Measurements from ENCODE around the gene MFSD11.
"Not testable (repeated sequence)": the region's sequence is repeated elsewhere in the genome, so short reads cannot be mapped to it uniquely, and the experiment has no call there.

Gene MFSD11

GRCh38 chr17:76725580-76726230 is 12.2 kb upstream of the MFSD11 start:
- DNase-seq (ENCODE audit: extremely low spot score, insufficient read length, low read depth) (peak; percentile 53), FAIRE-seq (peak; percentile 67)

- DNase-seq (ENCODE audit: extremely low spot score, insufficient read length, low read depth) = peak; percentile 86
Observed at GRCh38 chr17:76726231-76726775, 11.6 kb upstream of the MFSD11 start, which contains the start of gene JMJD6. Gene JMJD6 (minus strand): TSS chr17:76726606. CDS start chr17:76726475, 131 bp downstream.

GRCh38 chr17:76726776-76727718 is 10.9 kb upstream of the MFSD11 start, which contains the start of gene METTL23:
Gene METTL23 (plus strand): TSS chr17:76726839. CDS start chr17:76729711, 2,872 bp downstream.
- peak; percentile 69 for FAIRE-seq
- DNase-seq (ENCODE audit: extremely low spot score, insufficient read length, low read depth) = peak; percentile 49

More at GRCh38 chr17:76726231-76726775, 11.6 kb upstream of the MFSD11 start, which contains the start of gene JMJD6:
- peak; percentile 90 for FAIRE-seq

DNA sequence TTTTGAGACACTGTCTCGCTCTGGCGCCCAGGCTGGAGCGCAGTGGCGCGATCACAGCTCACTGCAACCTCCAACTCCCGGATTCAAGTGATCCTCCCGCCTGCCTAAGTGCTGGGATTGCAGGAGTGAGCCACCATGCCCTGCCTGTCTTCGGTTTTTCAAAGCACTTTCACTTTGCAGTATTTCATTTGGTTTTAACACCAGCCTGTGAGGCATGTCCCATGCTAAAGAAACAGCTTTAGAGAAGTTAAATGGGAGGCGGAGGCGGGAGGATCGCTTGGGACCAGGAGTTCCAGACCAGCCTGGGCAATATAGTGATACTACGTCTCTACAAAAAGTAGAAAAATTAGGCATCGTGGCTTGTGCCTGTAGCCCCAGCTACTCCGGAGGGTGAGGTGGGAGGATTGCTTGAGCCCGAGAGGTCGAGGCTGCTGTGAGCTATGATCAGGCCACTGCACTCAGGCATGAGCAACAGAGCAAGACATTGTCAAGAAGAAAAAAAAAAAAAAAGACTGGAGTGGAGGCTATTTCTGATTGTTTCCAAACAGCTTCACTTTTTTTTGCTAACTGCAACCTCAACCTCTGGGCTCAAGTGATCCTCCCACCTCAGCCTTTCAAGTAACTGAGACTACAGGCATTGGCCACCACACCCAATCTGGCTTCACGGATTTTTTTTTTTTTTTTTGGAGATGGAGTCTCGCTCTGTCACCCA is 10.0 kb upstream of the MFSD11 start:
- peak; percentile 58 for FAIRE-seq

GRCh38 chr17:76731800-76732733 is 5.9 kb upstream of the MFSD11 start:
- not testable (repeated sequence) for FAIRE-seq

More for the DNA sequence above, 10.0 kb upstream of the MFSD11 start:
- DNase-seq (ENCODE audit: extremely low spot score, insufficient read length, low read depth) = no peak

GRCh38 chr17:76732734-76733617 is 4.9 kb upstream of the MFSD11 start:
- FAIRE-seq = no peak
- DNase-seq (ENCODE audit: extremely low spot score, insufficient read length, low read depth) = no peak

More at GRCh38 chr17:76731800-76732733, 5.9 kb upstream of the MFSD11 start:
- not testable (repeated sequence) for DNase-seq (ENCODE audit: extremely low spot score, insufficient read length, low read depth)

DNA sequence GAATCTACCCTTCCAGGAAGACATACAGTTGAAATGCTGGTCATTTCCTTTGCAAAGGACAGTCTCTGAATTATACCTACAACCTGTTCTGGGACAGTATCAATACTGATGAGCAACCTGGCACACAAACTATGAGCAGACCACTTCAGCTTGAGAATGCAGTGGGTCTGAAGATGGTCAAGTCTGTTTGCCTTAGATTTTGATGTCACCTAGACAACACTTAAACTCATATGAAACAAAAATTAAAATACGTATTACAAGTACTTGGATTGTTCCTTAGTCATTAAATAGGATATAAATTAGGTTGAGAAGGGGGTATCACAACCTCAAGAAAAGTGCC is 4.3 kb upstream of the MFSD11 start:
- no peak for FAIRE-seq
- no peak for DNase-seq (ENCODE audit: extremely low spot score, insufficient read length, low read depth)

DNA sequence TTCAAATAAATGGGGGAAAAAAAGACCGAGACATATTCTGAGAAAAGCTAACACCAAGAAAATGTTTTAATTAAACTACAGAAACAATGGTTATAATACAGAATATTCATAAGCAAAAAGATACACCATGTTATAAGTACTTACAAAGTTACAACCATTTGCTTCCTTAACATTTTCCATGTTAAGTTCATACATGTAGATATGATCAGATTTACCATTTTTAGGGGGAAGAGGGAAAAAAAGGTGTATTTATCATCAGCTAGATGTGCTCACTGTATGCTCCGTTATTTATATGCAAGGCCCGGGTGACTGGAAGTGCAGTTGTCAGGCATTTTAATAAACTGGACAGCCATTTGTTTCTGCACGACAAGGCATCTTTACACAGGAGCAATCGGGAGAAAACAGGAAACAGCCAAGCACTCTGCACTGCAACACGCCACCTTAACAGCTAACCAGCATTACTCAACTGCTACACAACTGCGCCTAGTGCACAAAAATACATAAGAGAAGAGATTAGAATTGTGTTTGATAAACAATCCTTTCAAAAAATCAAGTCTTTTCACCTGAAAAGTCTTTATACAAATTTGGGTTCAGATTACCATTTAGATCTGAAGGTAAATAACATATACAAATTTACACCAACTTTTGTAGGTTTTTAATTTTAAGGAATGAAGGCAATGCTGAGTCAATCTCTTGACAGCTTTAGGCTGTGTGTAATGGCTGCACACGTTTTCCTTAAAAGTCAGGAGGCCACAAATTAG is 3.7 kb upstream of the MFSD11 start:
- DNase-seq (ENCODE audit: extremely low spot score, insufficient read length, low read depth) (no peak), FAIRE-seq (no peak)

GRCh38 chr17:76735006-76735405 is 2.9 kb upstream of the MFSD11 start:
- DNase-seq (ENCODE audit: extremely low spot score, insufficient read length, low read depth) (no peak), FAIRE-seq (peak; percentile 81)

DNA sequence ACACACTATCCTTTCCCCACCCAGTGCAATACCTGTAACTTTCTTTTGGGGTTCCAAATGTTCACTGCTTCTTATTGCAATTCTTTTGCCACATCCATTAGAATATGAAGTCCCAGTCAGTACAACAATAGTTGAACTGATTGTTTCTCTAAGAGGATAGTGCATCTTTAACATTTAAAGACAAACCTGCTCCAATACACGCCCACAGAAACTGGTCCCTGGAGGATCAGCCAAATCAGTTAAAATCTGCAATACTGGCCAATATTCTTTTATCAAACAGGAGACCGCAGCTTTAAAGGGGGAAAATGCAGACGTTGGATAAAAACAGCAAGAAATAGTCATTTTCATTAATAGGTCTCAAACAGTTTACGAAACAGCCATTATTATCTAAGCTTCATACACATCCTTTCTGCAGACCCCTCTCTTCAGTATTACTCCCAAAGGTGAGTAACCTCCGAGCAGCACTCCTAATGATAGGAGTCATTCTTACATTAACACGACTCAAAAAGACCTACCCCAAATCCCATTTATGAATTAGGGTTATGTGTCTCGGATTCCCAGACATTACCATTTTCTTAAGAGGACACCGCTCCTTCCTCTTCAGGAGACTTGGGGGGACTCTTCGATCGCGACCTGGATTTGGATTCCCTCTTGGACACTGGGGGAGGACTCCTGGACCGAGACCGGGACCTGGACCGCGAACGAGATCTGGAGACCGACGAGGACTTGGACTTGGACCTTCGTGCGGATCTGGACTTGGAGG is 2.2 kb upstream of the MFSD11 start:
- DNase-seq (ENCODE audit: extremely low spot score, insufficient read length, low read depth) (no peak), FAIRE-seq (no peak)

DNA sequence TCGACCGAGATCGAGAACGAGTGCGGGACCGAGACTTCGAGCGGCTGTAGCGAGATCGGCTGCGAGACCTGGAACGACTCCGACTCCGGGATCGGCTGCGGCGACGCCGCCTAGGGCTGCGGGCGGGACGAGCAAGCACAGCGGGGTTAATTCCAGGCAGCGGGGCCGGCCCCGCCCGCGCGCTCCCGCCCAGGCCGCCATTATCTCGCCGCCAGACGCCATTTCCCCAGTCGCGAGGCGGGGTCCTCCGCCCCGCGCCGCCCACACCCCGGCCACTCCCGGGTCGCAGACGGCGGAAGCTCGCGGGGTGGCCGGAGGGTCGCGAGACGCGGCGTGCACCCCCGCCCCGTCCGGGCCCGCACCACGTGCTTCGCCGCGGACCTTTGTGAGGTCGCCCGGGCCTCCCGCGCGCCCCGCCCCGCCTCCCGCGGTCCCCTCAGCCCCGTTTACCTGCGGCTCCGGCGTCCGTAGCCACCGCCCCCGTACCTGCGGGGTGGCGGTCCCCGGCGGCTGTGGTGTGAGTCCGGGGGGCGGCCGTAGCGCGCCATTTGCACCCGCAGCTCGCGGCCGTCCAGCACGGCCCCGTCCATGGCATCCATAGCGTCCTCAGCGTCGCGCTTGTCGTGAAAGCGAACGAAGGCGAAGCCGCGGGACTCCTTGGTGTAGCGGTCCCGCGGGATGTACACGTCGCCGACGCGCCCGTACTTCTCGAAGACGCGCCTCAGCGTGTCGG is 1.4 kb upstream of the MFSD11 start:
- no peak for DNase-seq (ENCODE audit: extremely low spot score, insufficient read length, low read depth)

GRCh38 chr17:76737082-76737675 is 740 bp upstream of the MFSD11 start, which contains the start of gene SRSF2:
Gene SRSF2 (minus strand): TSS chr17:76737331. CDS start chr17:76737160, 171 bp downstream.
- FAIRE-seq (peak; percentile 96), DNase-seq (ENCODE audit: extremely low spot score, insufficient read length, low read depth) (peak; percentile 87)

More for the DNA sequence above, 1.4 kb upstream of the MFSD11 start:
- FAIRE-seq = no peak

DNA sequence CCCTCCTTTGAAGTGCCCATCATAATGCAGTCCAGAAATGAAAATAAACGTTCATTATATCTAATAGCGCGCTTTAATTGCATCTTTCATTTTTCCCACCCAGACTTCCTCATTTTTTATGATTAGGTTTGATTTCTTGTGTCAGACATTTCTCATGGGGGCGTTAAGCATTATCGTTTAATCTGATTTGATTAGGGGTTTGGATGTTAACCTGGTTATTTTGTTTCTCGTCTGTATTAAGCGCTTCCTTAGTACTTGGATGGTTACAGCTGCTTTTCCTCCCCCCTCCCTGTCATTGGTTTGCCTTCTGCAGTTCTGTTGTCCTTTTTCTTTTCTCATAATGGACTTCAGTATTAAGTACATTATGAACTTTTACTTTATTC is 540 bp downstream of the MFSD11 start:
- no peak for DNase-seq (ENCODE audit: extremely low spot score, insufficient read length, low read depth)
- FAIRE-seq = no peak

- not testable (repeated sequence) for DNase-seq (ENCODE audit: extremely low spot score, insufficient read length, low read depth); FAIRE-seq
Observed at GRCh38 chr17:76739568-76740115, 1.7 kb downstream of the MFSD11 start.

All from GM18507 (cell line).